CD14-positive monocyte (primary cell): Measurements from ENCODE around the gene TOPBP1. TPM values are rescaled to one million over a fixed set of nuclear protein-coding genes. Genes with fewer than 3 reads are reported as not detected.

ENCODE experiments used
- DNase-seq, 3 donors: peaks; one replicate each; pipeline ENCODE4 v3.0.0-alpha.2; 2011 to 2022
- H2AFZ ChIP-seq: 2 replicates; pipeline ENCODE4 v1.6.0; 2012; ENCODE audit warnings: mild to moderate bottlenecking, low read depth, low read length, inconsistent platforms; ENCODE audit not compliant: insufficient read depth, poor library complexity, severe bottlenecking
- H3K27ac ChIP-seq, 2 donors: 1 replicate in 1 of 2; 2 replicates in 1 of 2; pipeline ENCODE4 v1.5.1; 2012 to 2013; ENCODE audit warnings: low read length in 2 of 2, control low read depth in 1 of 2, inconsistent platforms in 1 of 2, low read depth in 1 of 2, mild to moderate bottlenecking in 1 of 2
- H3K27me3 ChIP-seq, 2 donors: one replicate each; pipeline versions ENCODE4 v1.6.0 to v1.6.1; 2011 to 2013; ENCODE audit warnings: low read length in 2 of 2; ENCODE audit not compliant: control insufficient read depth in 2 of 2, insufficient read depth in 2 of 2
- H3K36me3 ChIP-seq, 2 donors: replicated peaks in 1 of 2; 1 replicate in 1 of 2; 2 replicates in 1 of 2; pipeline versions ENCODE4 v1.5.1 to v1.6.1; 2012 to 2013; ENCODE audit warnings: low read length in 2 of 2, control low read depth in 1 of 2, inconsistent platforms in 1 of 2, mild to moderate bottlenecking in 1 of 2; ENCODE audit not compliant: insufficient read depth in 2 of 2, control insufficient read depth in 1 of 2
- H3K4me1 ChIP-seq, 2 donors: 1 replicate in 1 of 2; 2 replicates in 1 of 2; pipeline versions ENCODE4 v1.5.1 to v1.6.1; 2012 to 2013; ENCODE audit warnings: low read length in 2 of 2, control low read depth in 1 of 2, inconsistent platforms in 1 of 2, mild to moderate bottlenecking in 1 of 2, moderate library complexity in 1 of 2; ENCODE audit not compliant: insufficient read depth in 2 of 2, control insufficient read depth in 1 of 2
- H3K4me2 ChIP-seq: replicated peaks from 2 replicates; pipeline ENCODE3; 2012; ENCODE audit warnings: low read length, moderate library complexity, mild to moderate bottlenecking; ENCODE audit not compliant: poor library complexity, severe bottlenecking; ENCODE audit errors: extremely low read depth
- H3K4me3 ChIP-seq, 3 experiments: fragments of 200-600 bp in 1 of 3; sonication (generic) in 1 of 3; replicated peaks in 1 of 3; 1 replicate in 2 of 3; 2 replicates in 1 of 3; pipeline ENCODE4 v1.5.1; 2011 to 2013; ENCODE audit warnings: low read length in 3 of 3, mild to moderate bottlenecking in 3 of 3, control low read depth in 2 of 3, low read depth in 2 of 3, inconsistent platforms in 1 of 3, moderate library complexity in 1 of 3
- H3K79me2 ChIP-seq: 2 replicates; pipeline ENCODE4 v1.6.0; 2012; ENCODE audit warnings: mild to moderate bottlenecking, control low read depth, inconsistent platforms, low read length, moderate library complexity; ENCODE audit not compliant: insufficient read depth
- H3K9ac ChIP-seq: 2 replicates; pipeline ENCODE4 v1.6.0; 2017; ENCODE audit warnings: low read length, mild to moderate bottlenecking; ENCODE audit not compliant: insufficient read depth, poor library complexity, severe bottlenecking
- H3K9me3 ChIP-seq, 2 donors: replicated peaks in 1 of 2; 1 replicate in 1 of 2; 2 replicates in 1 of 2; pipeline versions ENCODE4 v1.5.1 to v1.6.1; 2012 to 2013; ENCODE audit warnings: low read length in 2 of 2, control low read depth in 1 of 2; ENCODE audit not compliant: control insufficient read depth in 1 of 2, insufficient read depth in 1 of 2
- H4K20me1 ChIP-seq: 2 replicates; pipeline ENCODE4 v1.6.0; 2012; ENCODE audit warnings: mild to moderate bottlenecking, low read length, control low read depth, moderate library complexity; ENCODE audit not compliant: insufficient read depth
- H3K27ac Mint-ChIP-seq, 7 donors: one replicate each; pipeline ENCODE4 v1.8.0; 2020; ENCODE audit warnings: mild to moderate bottlenecking in 7 of 7, mixed read lengths in 7 of 7, moderate library complexity in 6 of 7, inconsistent platforms in 2 of 7
- H3K27me3 Mint-ChIP-seq, 3 donors: one replicate each; pipeline ENCODE4 v1.8.0; 2021 to 2022; ENCODE audit warnings: low read depth in 3 of 3, mild to moderate bottlenecking in 3 of 3, mixed read lengths in 3 of 3, moderate library complexity in 3 of 3, inconsistent platforms in 1 of 3
- H3K36me3 Mint-ChIP-seq, 2 donors: one replicate each; pipeline ENCODE4 v1.8.0; 2020; ENCODE audit warnings: mixed read lengths in 2 of 2, inconsistent platforms in 1 of 2, mild to moderate bottlenecking in 1 of 2
- H3K4me1 Mint-ChIP-seq: one replicate; pipeline ENCODE4 v1.8.0; 2020; ENCODE audit warnings: mild to moderate bottlenecking, mixed read lengths
- H3K4me3 Mint-ChIP-seq, 2 donors: one replicate each; pipeline ENCODE4 v1.8.0; 2020; ENCODE audit warnings: mild to moderate bottlenecking in 2 of 2, mixed read lengths in 2 of 2, moderate library complexity in 1 of 2
- H3K9me3 Mint-ChIP-seq, 7 donors: one replicate each; pipeline ENCODE4 v1.8.0; 2020 to 2022; ENCODE audit warnings: mixed read lengths in 7 of 7, mild to moderate bottlenecking in 6 of 7, moderate library complexity in 6 of 7, inconsistent platforms in 2 of 7
- CTCF ChIP-seq: fragments of 200-600 bp; IDR thresholded peaks from one replicate; pipeline ENCODE4 v1.8.0; 2022; ENCODE audit warnings: antibody characterized with exemption, mild to moderate bottlenecking
- WGBS: methylation state at CpG from one replicate; pipeline ENCODE4 v1.1.5; 2013; ENCODE audit warnings: missing lambda C conversion rate; ENCODE audit not compliant: insufficient coverage; 5-methylcytosine and 5-hydroxymethylcytosine counted together
- intact Hi-C, 2 donors: fragments of 100-400 bp; cut with micrococcal nuclease; formaldehyde crosslinking; loops; one replicate each; pipeline versions ENCODE4 v1.15.0 to v1.15.1; 2023
- polyA plus RNA-seq, 3 donors: library from polyadenylated mRNA; depleted of rRNA in 1 of 3; unstranded in 2 of 3; stranded (reverse) in 1 of 3; fragments of 300-500 nt in 2 of 3; fragments of >200 nt in 1 of 3; fragmentation: Illumina TruSeq in 2 of 3; gene quantifications; 1 replicate in 2 of 3; 2 replicates in 1 of 3; pipeline ENCODE4 v1.2.3, GENCODE V29; 2012 to 2021

TOPBP1 gene
- polyA plus RNA-seq, 3 donors: 4.9 to 24.3 (median 7.0) TPM

GRCh38 chr3:133672461-133672860 lies 10.7 kb upstream of the TOPBP1 start:
- Histone ChIP-seq H3K36me3 (no peaks in the 10 kb centered on the region), H3K79me2 (no peaks in the 10 kb centered on the region), H3K9me3 (peaks cover 0 to 8% of the 10 kb centered on the region in 2 donors), H2AFZ (no peak overlapping the region), H3K4me1 (no peaks in the 10 kb centered on the region), H3K27ac (no peak overlapping the region), H3K4me2 (no peak overlapping the region), H3K4me3 (no peak overlapping the region), H4K20me1 (no peaks in the 10 kb centered on the region), H3K27me3 (peaks cover 29 to 46% of the 10 kb centered on the region in 2 donors), H3K9ac (no peak overlapping the region)
- Mint-ChIP-seq H3K9me3 (peaks cover 0 to 5% (median 0%) of the 10 kb centered on the region in 7 donors), H3K4me3 (no peak overlapping the region), H3K27me3 (peaks cover 44 to 67% (median 45%) of the 10 kb centered on the region in 3 donors), H3K36me3 (no peaks in the 10 kb centered on the region), H3K4me1 (peaks cover 5% of the 10 kb centered on the region), H3K27ac (no peak overlapping the region)
- WGBS: no CpG with 5 or more reads among the region's 2 CpGs
- intact Hi-C loops: no loop called here
- no peak for TF ChIP-seq CTCF
- no peak for DNase-seq

- Mint-ChIP-seq H3K27me3 (peaks cover 33 to 52% (median 34%) of the 10 kb centered on the region in 3 donors), H3K27ac (no peak overlapping the region), H3K4me1 (peaks cover 5% of the 10 kb centered on the region), H3K9me3 (peaks cover 0 to 4% (median 0%) of the 10 kb centered on the region in 7 donors), H3K4me3 (no peak overlapping the region), H3K36me3 (no peaks in the 10 kb centered on the region)
- Histone ChIP-seq H3K9me3 (peaks cover 0 to 8% of the 10 kb centered on the region in 2 donors), H3K27ac (no peak overlapping the region), H2AFZ (no peak overlapping the region), H3K4me2 (no peak overlapping the region), H3K9ac (no peak overlapping the region), H3K27me3 (peaks cover 26 to 40% of the 10 kb centered on the region in 2 donors), H3K4me3 (no peak overlapping the region), H3K4me1 (no peaks in the 10 kb centered on the region), H4K20me1 (no peaks in the 10 kb centered on the region), H3K79me2 (no peaks in the 10 kb centered on the region), H3K36me3 (no peaks in the 10 kb centered on the region)
- no peak for DNase-seq
- no peak for TF ChIP-seq CTCF
- WGBS: 96% methylated on average over 3 of the region's 3 CpGs
- intact Hi-C loops: no loop called here
Observed at GRCh38 chr3:133670525-133670995, 8.8 kb upstream of the TOPBP1 start.
